K562 (cell line): Measurements from ENCODE around the gene DEFB114. TPM values are rescaled to one million over a fixed set of nuclear protein-coding genes. Genes with fewer than 3 reads are reported as not detected.

Experiments used
- COPS2 ChIP-seq: fragments of 450-650 bp; conservative IDR thresholded peaks from 2 replicates; pipeline ENCODE4 v1.6.1; 2016; ENCODE audit warnings: mild to moderate bottlenecking, moderate library complexity
- EWSR1 ChIP-seq: fragments of 450-650 bp; IDR thresholded peaks from 2 replicates; pipeline ENCODE4 v1.6.1; 2018; ENCODE audit warnings: borderline replicate concordance, mild to moderate bottlenecking, low read depth, moderate library complexity; ENCODE audit not compliant: partially characterized antibody
- FOS ChIP-seq: IDR thresholded peaks from 3 replicates; pipeline ENCODE4 v1.6.1; 2011; ENCODE audit not compliant: insufficient read length; ENCODE audit errors: extremely low read depth
- GABPB2 ChIP-seq: fragments of 250-450 bp; sonication (Bioruptor Pico); conservative IDR thresholded peaks from 2 replicates; pipeline ENCODE4 v1.5.1; 2021; ENCODE audit warnings: mild to moderate bottlenecking
- KDM4B ChIP-seq, 2 experiments: fragments of 450-650 bp in 1 of 2; sonication (generic) in 1 of 2; IDR thresholded peaks; 2 replicates each; pipeline ENCODE4 v1.6.1; 2016 to 2017; ENCODE audit warnings: borderline replicate concordance in 2 of 2, antibody characterized with exemption in 1 of 2, low read depth in 1 of 2, mild to moderate bottlenecking in 1 of 2
- NELFE ChIP-seq: IDR thresholded peaks from 2 replicates; pipeline ENCODE4 v1.6.1; 2011; ENCODE audit warnings: mild to moderate bottlenecking; ENCODE audit not compliant: insufficient read depth, insufficient read length
- XRCC4 ChIP-seq: IDR thresholded peaks from one replicate; pipeline ENCODE4 v1.6.1; 2011; ENCODE audit not compliant: insufficient read depth, insufficient read length; ENCODE audit errors: extremely low read depth
- ZBTB1 ChIP-seq: sonication (generic); formaldehyde crosslinking; IDR thresholded peaks from 2 replicates; pipeline ENCODE4 v1.8.1; 2023; ENCODE audit warnings: missing genetic modification reagents, low read depth, mild to moderate bottlenecking, borderline replicate concordance
- ZNF175 ChIP-seq: fragments of 200-800 bp; sonication (Bioruptor generic); IDR thresholded peaks from 2 replicates; pipeline ENCODE4 v1.6.1; 2016; ENCODE audit warnings: low read depth, mild to moderate bottlenecking, missing genetic modification characterization, missing compliant biosample characterization
- polyA plus RNA-seq, 8 experiments: library from polyadenylated mRNA; depleted of rRNA in 4 of 8; stranded (reverse) in 5 of 8; unstranded in 3 of 8; fragments of >200 nt; fragmentation: Nextera tagmentation in 2 of 8; fragmentation: Illumina TruSeq in 1 of 8; extraction: Ambion mirVana in 2 of 8; extraction: Trizol in 1 of 8; gene quantifications; 2 replicates each; pipeline versions ENCODE4 v1.2.1 to v1.2.3, GENCODE V29; 2011 to 2014; ENCODE audit warnings: inconsistent platforms in 1 of 8, missing spikeins in 1 of 8
- total RNA-seq, 7 experiments: library from RNA; depleted of rRNA in 6 of 7; stranded (reverse); fragments of >200 nt in 6 of 7; fragmentation: Illumina TruSeq in 2 of 7; extraction: Trizol in 2 of 7; gene quantifications; 2 replicates each; pipeline versions ENCODE4 v1.2.1 to v1.2.3, GENCODE V29; 2011 to 2021; ENCODE audit warnings: low replicate concordance in 1 of 7
- TF ChIP-seq, protein P1 (sequence below), 2 experiments: fragments of 450-650 bp in 1 of 2; sonication (generic) in 1 of 2; formaldehyde crosslinking in 1 of 2; IDR thresholded peaks; 2 replicates each; pipeline versions ENCODE4 v1.7.1 to v1.9.0; 2016 to 2022; ENCODE audit warnings: inconsistent platforms in 1 of 2, mild to moderate bottlenecking in 1 of 2, missing genetic modification reagents in 1 of 2
- TF ChIP-seq, protein P2 (sequence below): sonication (generic); formaldehyde crosslinking; IDR thresholded peaks from 2 replicates; pipeline ENCODE4 v1.8.1; 2023; ENCODE audit warnings: mild to moderate bottlenecking, missing genetic modification reagents
- TF ChIP-seq, protein P3 (sequence below), 3 experiments: IDR thresholded peaks in 2 of 3; conservative IDR thresholded peaks in 1 of 3; 2 replicates each; pipeline ENCODE4 v1.5.1; 2011 to 2012; ENCODE audit warnings: low read length in 3 of 3, mild to moderate bottlenecking in 3 of 3, control low read depth in 2 of 3, improper control_type of control experiment in 1 of 3, inconsistent platforms in 1 of 3, low read depth in 1 of 3, mixed read lengths in 1 of 3, moderate library complexity in 1 of 3; ENCODE audit not compliant: insufficient read depth in 2 of 3

Gene DEFB114
- total and polyA plus RNA-seq, 9 of the 15 experiments (the other 6 are each of a cell fraction or from before 2014, with no cell fraction given) = not detected

DNA sequence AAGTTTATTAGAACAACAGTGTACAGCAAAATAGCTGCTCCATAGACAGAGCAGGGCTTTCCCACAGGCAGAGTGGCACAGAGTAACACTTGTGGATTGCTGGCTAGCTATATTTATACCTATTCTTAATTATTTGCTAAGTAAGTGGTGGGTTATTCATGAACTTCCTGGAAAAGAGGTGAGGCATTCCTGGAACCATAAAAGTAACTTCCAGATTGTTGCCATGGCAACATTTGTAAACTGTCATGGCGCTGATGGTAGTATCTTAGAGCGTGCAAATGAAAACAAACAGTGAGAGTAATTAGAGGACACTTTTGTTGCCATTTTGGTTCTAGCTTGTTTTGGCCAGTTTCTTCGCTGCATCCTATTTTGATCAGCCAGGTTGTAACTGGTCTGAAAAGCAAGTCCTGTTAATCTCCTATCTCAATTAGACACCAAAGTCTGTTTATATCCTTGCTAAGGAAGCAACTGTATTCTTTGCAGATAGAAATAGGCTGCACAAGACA, 23.9 kb downstream of the DEFB114 start (continued):
- TF ChIP-seq, protein P1, sequence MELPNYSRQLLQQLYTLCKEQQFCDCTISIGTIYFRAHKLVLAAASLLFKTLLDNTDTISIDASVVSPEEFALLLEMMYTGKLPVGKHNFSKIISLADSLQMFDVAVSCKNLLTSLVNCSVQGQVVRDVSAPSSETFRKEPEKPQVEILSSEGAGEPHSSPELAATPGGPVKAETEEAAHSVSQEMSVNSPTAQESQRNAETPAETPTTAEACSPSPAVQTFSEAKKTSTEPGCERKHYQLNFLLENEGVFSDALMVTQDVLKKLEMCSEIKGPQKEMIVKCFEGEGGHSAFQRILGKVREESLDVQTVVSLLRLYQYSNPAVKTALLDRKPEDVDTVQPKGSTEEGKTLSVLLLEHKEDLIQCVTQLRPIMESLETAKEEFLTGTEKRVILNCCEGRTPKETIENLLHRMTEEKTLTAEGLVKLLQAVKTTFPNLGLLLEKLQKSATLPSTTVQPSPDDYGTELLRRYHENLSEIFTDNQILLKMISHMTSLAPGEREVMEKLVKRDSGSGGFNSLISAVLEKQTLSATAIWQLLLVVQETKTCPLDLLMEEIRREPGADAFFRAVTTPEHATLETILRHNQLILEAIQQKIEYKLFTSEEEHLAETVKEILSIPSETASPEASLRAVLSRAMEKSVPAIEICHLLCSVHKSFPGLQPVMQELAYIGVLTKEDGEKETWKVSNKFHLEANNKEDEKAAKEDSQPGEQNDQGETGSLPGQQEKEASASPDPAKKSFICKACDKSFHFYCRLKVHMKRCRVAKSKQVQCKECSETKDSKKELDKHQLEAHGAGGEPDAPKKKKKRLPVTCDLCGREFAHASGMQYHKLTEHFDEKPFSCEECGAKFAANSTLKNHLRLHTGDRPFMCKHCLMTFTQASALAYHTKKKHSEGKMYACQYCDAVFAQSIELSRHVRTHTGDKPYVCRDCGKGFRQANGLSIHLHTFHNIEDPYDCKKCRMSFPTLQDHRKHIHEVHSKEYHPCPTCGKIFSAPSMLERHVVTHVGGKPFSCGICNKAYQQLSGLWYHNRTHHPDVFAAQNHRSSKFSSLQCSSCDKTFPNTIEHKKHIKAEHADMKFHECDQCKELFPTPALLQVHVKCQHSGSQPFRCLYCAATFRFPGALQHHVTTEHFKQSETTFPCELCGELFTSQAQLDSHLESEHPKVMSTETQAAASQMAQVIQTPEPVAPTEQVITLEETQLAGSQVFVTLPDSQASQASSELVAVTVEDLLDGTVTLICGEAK (IDR thresholded peaks at IDR 0.05) = peak; percentile 62; the same call in 1 of the 2 replicates
- TF ChIP-seq, protein P1 (CRISPR knock-in tag; IDR thresholded peaks at IDR 0.05) = no peak
- TF ChIP-seq COPS2 = no peak
- TF ChIP-seq EWSR1 = no peak
- TF ChIP-seq NELFE = no peak
- no peak for TF ChIP-seq GABPB2
- TF ChIP-seq KDM4B (IDR thresholded peaks at IDR 0.05; ENCODE audit: borderline replicate concordance in 2 of 2, low read depth in 1 of 2) = 0 out of 4 replicates have a peak, but pooled peaks of 1 of the 2 experiments have one; percentile 68
- no peak for TF ChIP-seq FOS
- TF ChIP-seq ZNF175 (CRISPR knock-in tag) = 0 out of 2 replicates have a peak, but pooled peaks have one; percentile 41
- TF ChIP-seq, protein P2, sequence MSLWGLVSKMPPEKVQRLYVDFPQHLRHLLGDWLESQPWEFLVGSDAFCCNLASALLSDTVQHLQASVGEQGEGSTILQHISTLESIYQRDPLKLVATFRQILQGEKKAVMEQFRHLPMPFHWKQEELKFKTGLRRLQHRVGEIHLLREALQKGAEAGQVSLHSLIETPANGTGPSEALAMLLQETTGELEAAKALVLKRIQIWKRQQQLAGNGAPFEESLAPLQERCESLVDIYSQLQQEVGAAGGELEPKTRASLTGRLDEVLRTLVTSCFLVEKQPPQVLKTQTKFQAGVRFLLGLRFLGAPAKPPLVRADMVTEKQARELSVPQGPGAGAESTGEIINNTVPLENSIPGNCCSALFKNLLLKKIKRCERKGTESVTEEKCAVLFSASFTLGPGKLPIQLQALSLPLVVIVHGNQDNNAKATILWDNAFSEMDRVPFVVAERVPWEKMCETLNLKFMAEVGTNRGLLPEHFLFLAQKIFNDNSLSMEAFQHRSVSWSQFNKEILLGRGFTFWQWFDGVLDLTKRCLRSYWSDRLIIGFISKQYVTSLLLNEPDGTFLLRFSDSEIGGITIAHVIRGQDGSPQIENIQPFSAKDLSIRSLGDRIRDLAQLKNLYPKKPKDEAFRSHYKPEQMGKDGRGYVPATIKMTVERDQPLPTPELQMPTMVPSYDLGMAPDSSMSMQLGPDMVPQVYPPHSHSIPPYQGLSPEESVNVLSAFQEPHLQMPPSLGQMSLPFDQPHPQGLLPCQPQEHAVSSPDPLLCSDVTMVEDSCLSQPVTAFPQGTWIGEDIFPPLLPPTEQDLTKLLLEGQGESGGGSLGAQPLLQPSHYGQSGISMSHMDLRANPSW (CRISPR knock-in tag) = 0 out of 2 replicates have a peak, but pooled peaks have one; percentile 38
- no peak for TF ChIP-seq ZBTB1 (CRISPR knock-in tag)
- TF ChIP-seq, protein P3, sequence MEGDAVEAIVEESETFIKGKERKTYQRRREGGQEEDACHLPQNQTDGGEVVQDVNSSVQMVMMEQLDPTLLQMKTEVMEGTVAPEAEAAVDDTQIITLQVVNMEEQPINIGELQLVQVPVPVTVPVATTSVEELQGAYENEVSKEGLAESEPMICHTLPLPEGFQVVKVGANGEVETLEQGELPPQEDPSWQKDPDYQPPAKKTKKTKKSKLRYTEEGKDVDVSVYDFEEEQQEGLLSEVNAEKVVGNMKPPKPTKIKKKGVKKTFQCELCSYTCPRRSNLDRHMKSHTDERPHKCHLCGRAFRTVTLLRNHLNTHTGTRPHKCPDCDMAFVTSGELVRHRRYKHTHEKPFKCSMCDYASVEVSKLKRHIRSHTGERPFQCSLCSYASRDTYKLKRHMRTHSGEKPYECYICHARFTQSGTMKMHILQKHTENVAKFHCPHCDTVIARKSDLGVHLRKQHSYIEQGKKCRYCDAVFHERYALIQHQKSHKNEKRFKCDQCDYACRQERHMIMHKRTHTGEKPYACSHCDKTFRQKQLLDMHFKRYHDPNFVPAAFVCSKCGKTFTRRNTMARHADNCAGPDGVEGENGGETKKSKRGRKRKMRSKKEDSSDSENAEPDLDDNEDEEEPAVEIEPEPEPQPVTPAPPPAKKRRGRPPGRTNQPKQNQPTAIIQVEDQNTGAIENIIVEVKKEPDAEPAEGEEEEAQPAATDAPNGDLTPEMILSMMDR (IDR thresholded peaks at IDR 0.05 in 2 of 3, conservative IDR thresholded peaks at IDR 0.05 in 1 of 3; ENCODE audit: insufficient read depth in 2 of 3, low read depth in 1 of 3, low read length in 3 of 3) = no peak
- no peak for TF ChIP-seq XRCC4
